HCT116 (cell line): ENCODE results near the gene CPLANE2. TPM values are rescaled to one million over a fixed set of nuclear protein-coding genes. Genes with fewer than 3 reads are reported as not detected.

Source experiments
- ATAC-seq: fragments of 200-7000 bp; cut with Tn5 transposase; 2 replicates; pipeline ENCODE4 v1.9.1; 2020; ENCODE audit warnings: mild to moderate bottlenecking, moderate library complexity
- BruUV-seq: library from RNA; stranded (reverse); fragments of 400-500 nt; replicated peaks from 2 replicates; lab custom pipeline; 2021; lab: Mats Ljungman, UMichigan
- CTCF ChIA-PET: fragments of 300-600 bp; sonication (Branson Sonifier 250); formaldehyde crosslinking; loops from one replicate; lab custom pipeline; 2021; ENCODE audit warnings: antibody characterized with exemption; lab: Charles Lee
- POLR2A ChIA-PET: fragments of 300-600, 350-600 bp; sonication (Branson Sonifier 250); formaldehyde crosslinking; loops from one replicate; lab custom pipeline; 2021; ENCODE audit warnings: antibody characterized with exemption; lab: Charles Lee
- RAD21 ChIA-PET, 2 experiments: fragments of 300-600 bp; sonication (Branson Sonifier 250); formaldehyde crosslinking; loops; one replicate each; lab custom pipeline; 2023; ENCODE audit warnings: low total read pairs in 2 of 2; ENCODE audit not compliant: uncharacterized antibody in 2 of 2, unreplicated experiment in 2 of 2, low non-redundant PET in 1 of 2; lab: Charles Lee
- DNase-seq: peaks from one replicate; pipeline ENCODE4 v3.0.0-alpha.2; 2010; ENCODE audit warnings: low read depth, low spot score
- H2AFZ ChIP-seq: fragments of 200-600 bp; shearing (Covaris generic), sonication (generic); 2 replicates; pipeline ENCODE4 v1.6.1; 2017; ENCODE audit warnings: low read depth, mixed run types, mixed read lengths, antibody characterized with exemption, low read length; ENCODE audit not compliant: poor library complexity, severe bottlenecking
- H3K27ac ChIP-seq: 2 replicates; pipeline ENCODE4 v1.5.1; 2012; ENCODE audit warnings: low read depth, low read length
- H3K27me3 ChIP-seq: fragments of 200-600 bp; sonication (generic); 2 replicates; pipeline ENCODE4 v1.6.1; 2016; ENCODE audit warnings: mixed run types, low read length, mixed read lengths; ENCODE audit not compliant: insufficient read depth
- H3K36me3 ChIP-seq, 2 experiments: fragments of 200-500 bp in 1 of 2; fragments of 200-600 bp in 1 of 2; sonication (Bioruptor generic) in 1 of 2; sonication (generic) in 1 of 2; 2 replicates each; pipeline versions ENCODE4 v1.5.1 to v1.6.1; 2014 to 2016; ENCODE audit warnings: low read length in 2 of 2, inconsistent platforms in 1 of 2, mixed read lengths in 1 of 2, mixed run types in 1 of 2; ENCODE audit not compliant: insufficient read depth in 2 of 2, control insufficient read depth in 1 of 2
- H3K4me1 ChIP-seq, 2 experiments: fragments of 200-600 bp in 1 of 2; sonication (generic) in 1 of 2; 2 replicates each; pipeline versions ENCODE4 v1.5.1 to v1.6.1; 2012 to 2017; ENCODE audit warnings: low read length in 2 of 2, inconsistent platforms in 1 of 2, mild to moderate bottlenecking in 1 of 2, mixed read lengths in 1 of 2, mixed run types in 1 of 2, moderate library complexity in 1 of 2; ENCODE audit not compliant: insufficient read depth in 2 of 2, control insufficient read depth in 1 of 2
- H3K4me2 ChIP-seq: fragments of 200-600 bp; sonication (generic); 2 replicates; pipeline ENCODE4 v1.6.1; 2017; ENCODE audit warnings: mixed run types, low read length, mixed read lengths
- H3K4me3 ChIP-seq, 2 experiments: fragments of 200-600 bp in 1 of 2; sonication (generic) in 1 of 2; replicated peaks in 1 of 2; 2 replicates each; pipeline ENCODE4 v1.5.1; 2011 to 2016; ENCODE audit warnings: low read length in 2 of 2, control low read depth in 1 of 2, low read depth in 1 of 2, mild to moderate bottlenecking in 1 of 2, mixed read lengths in 1 of 2, mixed run types in 1 of 2
- H3K79me2 ChIP-seq: fragments of 200-600 bp; sonication (generic); 2 replicates; pipeline ENCODE4 v1.6.1; 2017; ENCODE audit warnings: mild to moderate bottlenecking, mixed run types, low read length, moderate library complexity, mixed read lengths; ENCODE audit not compliant: insufficient read depth
- H3K9ac ChIP-seq: fragments of 200-600 bp; sonication (generic); 2 replicates; pipeline ENCODE4 v1.6.1; 2016; ENCODE audit warnings: low read length, mixed read lengths
- H3K9me2 ChIP-seq: fragments of 200-600 bp; sonication (generic), shearing (Covaris generic); 2 replicates; pipeline ENCODE4 v1.6.1; 2017; ENCODE audit warnings: mixed run types, mild to moderate bottlenecking, moderate library complexity; ENCODE audit not compliant: insufficient read depth
- H3K9me3 ChIP-seq, 2 experiments: fragments of 200-500 bp in 1 of 2; fragments of 200-600 bp in 1 of 2; sonication (Bioruptor generic) in 1 of 2; sonication (generic) in 1 of 2; 2 replicates each; pipeline ENCODE4 v1.6.1; 2014 to 2017; ENCODE audit warnings: low read length in 2 of 2, mixed read lengths in 2 of 2, inconsistent platforms in 1 of 2, low read depth in 1 of 2, mild to moderate bottlenecking in 1 of 2, mixed run types in 1 of 2, moderate library complexity in 1 of 2; ENCODE audit not compliant: control insufficient read depth in 1 of 2, insufficient read depth in 1 of 2
- H4K20me1 ChIP-seq: fragments of 200-600 bp; sonication (generic), shearing (Covaris generic); 2 replicates; pipeline ENCODE4 v1.6.1; 2017; ENCODE audit warnings: mixed run types, mild to moderate bottlenecking, moderate library complexity; ENCODE audit not compliant: insufficient read depth
- CBX3 ChIP-seq: IDR thresholded peaks from 2 replicates; pipeline ENCODE4 v1.6.1; 2012; ENCODE audit warnings: low read depth
- CEBPB ChIP-seq: IDR thresholded peaks from 2 replicates; pipeline ENCODE4 v1.6.1; 2012; ENCODE audit warnings: low read depth
- EGR1 ChIP-seq: IDR thresholded peaks from 2 replicates; pipeline ENCODE4 v1.6.1; 2012; ENCODE audit warnings: low read depth
- EZH2 ChIP-seq: fragments of 200-600 bp; sonication (generic); IDR thresholded peaks from 2 replicates; pipeline ENCODE4 v1.6.1; 2017; ENCODE audit warnings: antibody characterized with exemption, mixed run types
- EZH2phosphoT487 ChIP-seq: fragments of 200-600 bp; IDR thresholded peaks from 2 replicates; pipeline ENCODE4 v1.6.1; 2018; ENCODE audit warnings: antibody characterized with exemption, borderline replicate concordance
- POLR2A ChIP-seq: IDR thresholded peaks from 2 replicates; pipeline ENCODE4 v1.7.0; 2011; ENCODE audit warnings: borderline replicate concordance; ENCODE audit not compliant: insufficient read depth, insufficient read length; ENCODE audit errors: extremely low read depth
- POLR2AphosphoS5 ChIP-seq: IDR thresholded peaks from 2 replicates; pipeline ENCODE4 v1.6.1; 2011; ENCODE audit warnings: mild to moderate bottlenecking, low read depth, low read length, moderate library complexity
- RAD21 ChIP-seq: IDR thresholded peaks from 2 replicates; pipeline ENCODE4 v1.6.1; 2012; ENCODE audit warnings: low read depth, mild to moderate bottlenecking
- SIN3A ChIP-seq: IDR thresholded peaks from 2 replicates; pipeline ENCODE4 v1.6.1; 2012; ENCODE audit warnings: low read depth
- SP1 ChIP-seq: IDR thresholded peaks from 2 replicates; pipeline ENCODE4 v1.6.1; 2012; ENCODE audit warnings: low read depth
- SRF ChIP-seq: IDR thresholded peaks from 2 replicates; pipeline ENCODE4 v1.6.1; 2012; ENCODE audit warnings: low read depth
- TCF7L2 ChIP-seq: IDR thresholded peaks from 2 replicates; pipeline ENCODE4 v1.7.0; 2011; ENCODE audit warnings: borderline replicate concordance, inconsistent platforms; ENCODE audit not compliant: insufficient read depth, insufficient read length; ENCODE audit errors: extremely low read depth
- ZNF274 ChIP-seq: fragments of 200-500 bp; sonication (Bioruptor generic); IDR thresholded peaks from 2 replicates; pipeline ENCODE4 v1.6.1; 2014; ENCODE audit warnings: mild to moderate bottlenecking, low read depth, low read length, inconsistent platforms
- intact Hi-C: fragments of 100-400 bp; cut with micrococcal nuclease; formaldehyde crosslinking; loops from 2 replicates; pipeline ENCODE4 v1.10.0; 2022
- total RNA-seq: library from RNA; stranded (reverse); gene quantifications from one replicate; pipeline ENCODE4 v1.2.1, GENCODE V29; 2021; ENCODE audit not compliant: unreplicated experiment
- TF ChIP-seq, protein P1 (sequence below), 3 experiments: fragments of 200-600 bp in 1 of 3; sonication (generic) in 1 of 3; IDR thresholded peaks in 2 of 3; conservative IDR thresholded peaks in 1 of 3; 2 replicates each; pipeline ENCODE4 v1.5.1; 2012 to 2017; ENCODE audit warnings: low read depth in 2 of 3, low read length in 2 of 3, antibody characterized with exemption in 1 of 3, borderline replicate concordance in 1 of 3, control low read depth in 1 of 3, mild to moderate bottlenecking in 1 of 3, mixed read lengths in 1 of 3, mixed run types in 1 of 3, moderate library complexity in 1 of 3; ENCODE audit not compliant: insufficient read depth in 1 of 3
- TF ChIP-seq, protein P2 (sequence below): IDR thresholded peaks from 2 replicates; pipeline ENCODE4 v1.6.1; 2011; ENCODE audit warnings: mild to moderate bottlenecking, low read length, moderate library complexity; ENCODE audit not compliant: insufficient replicate concordance; ENCODE audit errors: extremely low read depth
- TF ChIP-seq, protein P3 (sequence below): IDR thresholded peaks from 2 replicates; pipeline ENCODE4 v1.6.1; 2012

Gene CPLANE2
- total RNA-seq, 1 experiment from 2014 or later = 8.1 TPM

DNA sequence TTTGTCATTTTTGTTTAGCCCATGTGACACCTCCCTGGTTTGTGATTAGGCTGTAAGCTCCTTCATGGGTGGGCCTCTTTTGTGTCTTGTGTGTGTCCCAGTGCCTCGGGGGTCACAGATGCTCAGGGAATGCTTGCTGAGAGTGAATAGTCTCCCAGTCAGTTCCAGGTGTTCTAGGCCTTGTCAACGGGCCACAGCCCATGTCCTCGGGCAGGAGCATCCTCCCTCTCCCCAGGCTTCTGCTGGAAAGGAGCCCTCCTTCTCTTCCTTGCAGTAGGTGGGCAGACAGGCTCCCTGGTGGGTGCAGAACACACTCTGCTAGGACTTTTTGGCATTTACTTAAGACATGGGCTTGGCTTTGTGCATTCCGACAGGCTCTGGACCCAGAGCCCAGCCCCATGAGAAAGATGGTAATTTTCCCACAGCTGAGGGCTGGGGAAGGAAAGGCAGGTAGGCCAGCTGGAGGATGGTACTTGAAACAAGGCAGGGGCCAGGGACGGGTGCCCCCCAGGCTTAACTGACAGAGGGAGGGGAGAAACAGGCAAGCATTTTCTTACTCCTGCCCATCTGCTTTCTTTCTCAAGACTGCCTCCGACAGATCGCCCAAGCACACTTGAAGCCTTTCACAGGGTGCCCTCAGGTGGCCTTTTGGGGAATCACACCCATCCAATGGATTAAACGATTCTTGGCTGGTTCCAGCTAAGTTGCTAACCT lies 7.1 kb upstream of the CPLANE2 start:
- ChIA-PET POLR2A (interaction anchor here (0.8 kb wide), 1 partner anchor 27 kb away, joined by 3 read pairs; no protein-coding TSS in a partner anchor), CTCF (interaction anchor here (0.6 to 3.1 kb wide), 9 partner anchors 12 to 377 kb away, joined by 3 to 26 read pairs (median 6); partner anchors contain the start of gene FAM131C), RAD21 (interaction anchor here (1.0 to 1.4 kb wide), 5 partner anchors 55 to 165 kb away, joined by 3 to 7 read pairs (median 4); no protein-coding TSS in a partner anchor)
- no peak overlapping the region for H3K4me3 ChIP-seq
- H3K36me3 ChIP-seq = no peaks in the 10 kb centered on the region
- no peaks in the 10 kb centered on the region for H4K20me1 ChIP-seq
- no peaks in the 10 kb centered on the region for H3K79me2 ChIP-seq
- intact Hi-C loops = loop anchor here (1.0 to 5.0 kb wide), 4 partner anchors 38 to 165 kb away; no protein-coding TSS in a partner anchor
- BruUV-seq = no TSS peak
- TF ChIP-seq, protein P1, sequence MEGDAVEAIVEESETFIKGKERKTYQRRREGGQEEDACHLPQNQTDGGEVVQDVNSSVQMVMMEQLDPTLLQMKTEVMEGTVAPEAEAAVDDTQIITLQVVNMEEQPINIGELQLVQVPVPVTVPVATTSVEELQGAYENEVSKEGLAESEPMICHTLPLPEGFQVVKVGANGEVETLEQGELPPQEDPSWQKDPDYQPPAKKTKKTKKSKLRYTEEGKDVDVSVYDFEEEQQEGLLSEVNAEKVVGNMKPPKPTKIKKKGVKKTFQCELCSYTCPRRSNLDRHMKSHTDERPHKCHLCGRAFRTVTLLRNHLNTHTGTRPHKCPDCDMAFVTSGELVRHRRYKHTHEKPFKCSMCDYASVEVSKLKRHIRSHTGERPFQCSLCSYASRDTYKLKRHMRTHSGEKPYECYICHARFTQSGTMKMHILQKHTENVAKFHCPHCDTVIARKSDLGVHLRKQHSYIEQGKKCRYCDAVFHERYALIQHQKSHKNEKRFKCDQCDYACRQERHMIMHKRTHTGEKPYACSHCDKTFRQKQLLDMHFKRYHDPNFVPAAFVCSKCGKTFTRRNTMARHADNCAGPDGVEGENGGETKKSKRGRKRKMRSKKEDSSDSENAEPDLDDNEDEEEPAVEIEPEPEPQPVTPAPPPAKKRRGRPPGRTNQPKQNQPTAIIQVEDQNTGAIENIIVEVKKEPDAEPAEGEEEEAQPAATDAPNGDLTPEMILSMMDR (IDR thresholded peaks at IDR 0.05 in 2 of 3, conservative IDR thresholded peaks at IDR 0.05 in 1 of 3; ENCODE audit: borderline replicate concordance in 1 of 3, insufficient read depth in 1 of 3, low read depth in 2 of 3, low read length in 2 of 3) = peak; percentile 85 to 92 (median 89)
- TF ChIP-seq SIN3A (no peak), EGR1 (no peak), CBX3 (no peak), SRF (no peak), RAD21 (peak; percentile 98), POLR2A (no peak), POLR2AphosphoS5 (peak; percentile 34), CEBPB (no peak), EZH2phosphoT487 (no peak), ZNF274 (no peak), EZH2 (no peak), SP1 (no peak), TCF7L2 (no peak)
- TF ChIP-seq, protein P2, sequence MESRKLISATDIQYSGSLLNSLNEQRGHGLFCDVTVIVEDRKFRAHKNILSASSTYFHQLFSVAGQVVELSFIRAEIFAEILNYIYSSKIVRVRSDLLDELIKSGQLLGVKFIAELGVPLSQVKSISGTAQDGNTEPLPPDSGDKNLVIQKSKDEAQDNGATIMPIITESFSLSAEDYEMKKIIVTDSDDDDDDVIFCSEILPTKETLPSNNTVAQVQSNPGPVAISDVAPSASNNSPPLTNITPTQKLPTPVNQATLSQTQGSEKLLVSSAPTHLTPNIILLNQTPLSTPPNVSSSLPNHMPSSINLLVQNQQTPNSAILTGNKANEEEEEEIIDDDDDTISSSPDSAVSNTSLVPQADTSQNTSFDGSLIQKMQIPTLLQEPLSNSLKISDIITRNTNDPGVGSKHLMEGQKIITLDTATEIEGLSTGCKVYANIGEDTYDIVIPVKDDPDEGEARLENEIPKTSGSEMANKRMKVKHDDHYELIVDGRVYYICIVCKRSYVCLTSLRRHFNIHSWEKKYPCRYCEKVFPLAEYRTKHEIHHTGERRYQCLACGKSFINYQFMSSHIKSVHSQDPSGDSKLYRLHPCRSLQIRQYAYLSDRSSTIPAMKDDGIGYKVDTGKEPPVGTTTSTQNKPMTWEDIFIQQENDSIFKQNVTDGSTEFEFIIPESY = no peak
- TF ChIP-seq, protein P3, sequence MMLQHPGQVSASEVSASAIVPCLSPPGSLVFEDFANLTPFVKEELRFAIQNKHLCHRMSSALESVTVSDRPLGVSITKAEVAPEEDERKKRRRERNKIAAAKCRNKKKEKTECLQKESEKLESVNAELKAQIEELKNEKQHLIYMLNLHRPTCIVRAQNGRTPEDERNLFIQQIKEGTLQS = no peak
- H3K4me2 ChIP-seq = no peak overlapping the region
- H3K27ac ChIP-seq = no peak overlapping the region
- ATAC-seq (peak; percentile 85), DNase-seq (peak; percentile 65)
- H3K4me1 ChIP-seq = peaks cover 5 to 11% of the 10 kb centered on the region in 2 experiments
- no peaks in the 10 kb centered on the region for H3K9me2 ChIP-seq
- H2AFZ ChIP-seq = no peak overlapping the region
- H3K9ac ChIP-seq = no peak overlapping the region
- H3K27me3 ChIP-seq = no peaks in the 10 kb centered on the region
- no peaks in the 10 kb centered on the region for H3K9me3 ChIP-seq
